Heart right ventricle (tissue), 16 donors: ENCODE measurements around the gene MRPS31. TPM values are rescaled to one million over a fixed set of nuclear protein-coding genes. Genes with fewer than 3 reads are reported as not detected.
"Not testable (repeated sequence)": the region's sequence is repeated elsewhere in the genome, so short reads cannot be mapped to it uniquely, and the experiment has no call there.

Source experiments
- ATAC-seq, 8 donors: fragments of 200-7000 bp; cut with Tn5 transposase; one replicate each; pipeline ENCODE4 v1.9.1; 2020; ENCODE audit warnings: mild to moderate bottlenecking in 8 of 8, moderate library complexity in 8 of 8, moderate number of reproducible peaks in 1 of 8
- DNase-seq, 2 donors: peaks; one replicate each; pipeline ENCODE4 v3.0.0-alpha.2; 2020
- H3K27ac ChIP-seq, 10 donors: fragments of 200-600 bp; sonication (generic) in 2 of 10; one replicate each; pipeline versions ENCODE4 v1.5.0 to v1.8.0; 2020 to 2022; ENCODE audit warnings: mild to moderate bottlenecking in 3 of 10
- H3K27me3 ChIP-seq, 7 donors: fragments of 200-600 bp; one replicate each; pipeline ENCODE4 v1.8.0; 2021 to 2022; ENCODE audit warnings: mild to moderate bottlenecking in 2 of 7
- H3K36me3 ChIP-seq, 9 donors: fragments of 200-600 bp; sonication (generic) in 1 of 9; one replicate each; pipeline versions ENCODE4 v1.5.0 to v1.8.0; 2020 to 2022; ENCODE audit warnings: mild to moderate bottlenecking in 2 of 9
- H3K4me1 ChIP-seq, 9 donors: fragments of 200-600 bp; sonication (generic) in 1 of 9; one replicate each; pipeline versions ENCODE4 v1.5.0 to v1.8.0; 2020 to 2022; ENCODE audit warnings: mild to moderate bottlenecking in 4 of 9
- H3K4me3 ChIP-seq, 10 donors: fragments of 200-600 bp; sonication (generic) in 2 of 10; one replicate each; pipeline versions ENCODE4 v1.5.0 to v1.8.0; 2020 to 2022; ENCODE audit warnings: mild to moderate bottlenecking in 7 of 10, moderate library complexity in 2 of 10
- H3K9me3 ChIP-seq, 11 donors: fragments of 200-600 bp in 10 of 11; sonication (generic) in 2 of 11; one replicate each; pipeline versions ENCODE4 v1.5.0 to v1.8.0; 2013 to 2022; ENCODE audit warnings: mild to moderate bottlenecking in 2 of 11, control low read depth in 1 of 11, moderate library complexity in 1 of 11
- WGBS, 2 donors: extraction: QIAGEN DNeasy Blood & Tissue Kit; methylation state at CpG; one replicate each; pipeline ENCODE4 v1.1.7; 2013; ENCODE audit warnings: inconsistent platforms in 1 of 2; 5-methylcytosine and 5-hydroxymethylcytosine counted together
- intact Hi-C, 10 donors: fragments of 100-400 bp; cut with DNase I; formaldehyde crosslinking; loops; one replicate each; pipeline versions ENCODE4 v1.11.1 to v1.14.2; 2022
- polyA plus RNA-seq, 2 donors: library from polyadenylated mRNA; stranded (reverse); fragments of 200-250 nt; gene quantifications; one replicate each; pipeline ENCODE4 v1.2.3, GENCODE V29; 2013
- total RNA-seq, 10 donors: library from RNA; stranded (reverse); fragmentation: NEBNext Ultra II Directional in 3 of 10; extraction: Animal tissue kit (Norgen Biotek cat#: 25700) in 3 of 10; gene quantifications; one replicate each; pipeline versions ENCODE4 v1.2.1 to v1.2.4, GENCODE V29; 2021 to 2023
- TF ChIP-seq, protein P1 (sequence below), 9 donors: fragments of 200-600 bp; sonication (generic) in 2 of 9; IDR thresholded peaks; one replicate each; pipeline versions ENCODE4 v1.5.0 to v1.8.0; 2021 to 2022; ENCODE audit warnings: antibody characterized with exemption in 9 of 9, mild to moderate bottlenecking in 5 of 9, moderate library complexity in 1 of 9
- donor health status: Arrhythmogenic right ventricular cardiomyopathy.
- donor health status: ischemic (EF 13 %, LVEDD 7.1; RV severe dilation, severe dysfunction).
- donor health status: healthy with polysubstance abuse.
- donor health status: DM: no; HTN: yes; CAD: no.
- donor health status: DM: no; HTN: no; CAD: no.
- donor health status: ischemic (EF 25% LVEDD 6.9; RV normal size, moderate dysfunction).
- donor health status: ischemic (EF 25% LVEDD 5.7; RV mildly dilated, moderate dysfunction).
- donor health status: healthy.
- donor health status: DM: yes; HTN: yes; CAD: no.
- donor health status: Ischemic cardiomyopathy.
- donor health status: ischemic (EF 35%, LVEDD 5.7; RV mildly dilated, moderate dysfunction).
- donor health status: nonischemic (EF 11% LVEDD 7.7; RV severe dilation, severe dysfunction).
- donor health status: DM: yes; HTN: yes; CAD: no.
- donor health status: PGD.
- donor health status: ischemic (EF 29% LVEDD 5.4; RV normal size, mild dysfunction).
- donor health status: nonischemic (EF 23%, LVEDD 6.1; RV moderate dilation, normal function).

MRPS31 gene
- total and polyA plus RNA-seq, 12 donors = 22.2 to 121 (median 30.5) TPM

DNA sequence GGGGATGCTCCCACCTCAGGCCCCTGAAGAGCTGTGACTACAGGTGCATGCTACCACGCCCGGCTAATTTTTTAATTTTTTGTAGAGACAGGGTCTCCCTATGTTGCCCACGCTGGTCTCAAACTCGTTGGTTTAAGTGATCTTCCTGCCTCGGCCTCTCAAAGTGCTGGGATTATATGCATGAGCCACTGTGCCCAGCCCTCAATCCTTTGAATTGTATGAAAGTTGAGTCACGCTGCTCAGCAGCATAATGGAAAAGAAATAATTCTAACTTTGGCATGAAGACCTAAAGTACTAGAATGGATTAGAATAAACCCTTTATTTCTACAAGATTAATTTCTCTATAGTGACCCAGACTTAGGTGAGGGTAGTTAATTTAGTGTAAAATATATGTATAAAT lies 42.4 kb downstream of the MRPS31 start:
- WGBS, 2 donors = 94 to 98% methylated on average over 6 of the region's 6 CpGs
- ATAC-seq (no peak), DNase-seq (no peak)
- peaks cover 0 to 72% (median 15%) of the 10 kb centered on the region in 9 donors for H3K36me3 ChIP-seq
- no peak overlapping the region for H3K27ac ChIP-seq
- TF ChIP-seq, protein P1, sequence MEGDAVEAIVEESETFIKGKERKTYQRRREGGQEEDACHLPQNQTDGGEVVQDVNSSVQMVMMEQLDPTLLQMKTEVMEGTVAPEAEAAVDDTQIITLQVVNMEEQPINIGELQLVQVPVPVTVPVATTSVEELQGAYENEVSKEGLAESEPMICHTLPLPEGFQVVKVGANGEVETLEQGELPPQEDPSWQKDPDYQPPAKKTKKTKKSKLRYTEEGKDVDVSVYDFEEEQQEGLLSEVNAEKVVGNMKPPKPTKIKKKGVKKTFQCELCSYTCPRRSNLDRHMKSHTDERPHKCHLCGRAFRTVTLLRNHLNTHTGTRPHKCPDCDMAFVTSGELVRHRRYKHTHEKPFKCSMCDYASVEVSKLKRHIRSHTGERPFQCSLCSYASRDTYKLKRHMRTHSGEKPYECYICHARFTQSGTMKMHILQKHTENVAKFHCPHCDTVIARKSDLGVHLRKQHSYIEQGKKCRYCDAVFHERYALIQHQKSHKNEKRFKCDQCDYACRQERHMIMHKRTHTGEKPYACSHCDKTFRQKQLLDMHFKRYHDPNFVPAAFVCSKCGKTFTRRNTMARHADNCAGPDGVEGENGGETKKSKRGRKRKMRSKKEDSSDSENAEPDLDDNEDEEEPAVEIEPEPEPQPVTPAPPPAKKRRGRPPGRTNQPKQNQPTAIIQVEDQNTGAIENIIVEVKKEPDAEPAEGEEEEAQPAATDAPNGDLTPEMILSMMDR (IDR thresholded peaks at IDR 0.05) = no peak
- H3K27me3 ChIP-seq = no peaks in the 10 kb centered on the region
- no peak overlapping the region for H3K4me3 ChIP-seq
- no peaks in the 10 kb centered on the region for H3K4me1 ChIP-seq
- intact Hi-C loops = no loop called here
- H3K9me3 ChIP-seq = no peaks in the 10 kb centered on the region

DNA sequence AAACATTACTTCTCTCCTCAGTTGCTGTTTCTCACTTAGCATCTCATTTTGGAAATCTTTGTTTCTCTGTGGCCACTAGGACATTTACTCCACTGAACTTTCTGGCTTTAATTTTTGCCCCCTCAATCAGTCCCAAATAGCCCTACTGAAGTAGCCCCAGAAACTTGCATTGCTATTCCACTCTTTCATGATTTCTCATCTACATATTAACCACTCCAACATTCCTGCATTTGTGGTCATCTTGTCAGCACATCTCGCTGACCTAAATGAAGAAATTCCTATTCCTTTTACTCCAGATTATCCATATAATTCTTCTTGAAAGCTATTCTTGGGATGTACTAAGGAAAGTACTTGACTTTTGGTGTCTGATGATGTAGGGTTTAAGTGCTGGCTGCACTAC lies 56.6 kb downstream of the MRPS31 start:
- H3K27ac ChIP-seq, H3K27me3 ChIP-seq, DNase-seq, H3K4me3 ChIP-seq, intact Hi-C loops, ATAC-seq, H3K4me1 ChIP-seq: not testable (repeated sequence)
- Histone ChIP-seq H3K9me3 (peaks cover 0 to 42% (median 17%) of the 10 kb centered on the region in 11 donors), H3K36me3 (peaks cover 0 to 49% (median 12%) of the 10 kb centered on the region in 9 donors)
- no CpG with 5 or more reads among the region's 1 CpG for WGBS, 2 donors

DNA sequence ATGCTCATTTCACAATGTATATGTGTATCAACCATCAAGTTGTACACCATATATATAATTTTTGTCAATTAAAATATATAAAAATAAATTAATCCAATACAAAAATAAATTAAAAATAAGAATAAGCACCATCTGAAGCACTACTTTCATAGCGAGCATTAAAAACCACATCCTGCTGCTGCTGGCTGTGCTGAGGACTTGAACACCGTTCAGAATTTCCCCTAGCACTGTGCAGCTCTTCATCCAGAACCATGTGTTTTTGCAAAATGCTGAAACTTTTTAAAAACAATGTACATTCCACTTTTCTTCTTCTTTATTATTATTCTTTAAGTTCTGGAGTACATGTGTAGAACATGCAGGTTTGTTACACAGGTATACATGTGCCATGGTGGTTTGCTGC lies 64.6 kb downstream of the MRPS31 start:
- intact Hi-C loops = no loop called here
- TF ChIP-seq, protein P1 (IDR thresholded peaks at IDR 0.05) = no peak
- H3K4me3 ChIP-seq = no peak overlapping the region
- no peak for ATAC-seq
- no peak overlapping the region for H3K27ac ChIP-seq
- H3K4me1 ChIP-seq = no peaks in the 10 kb centered on the region
- DNase-seq = no peak
- H3K9me3 ChIP-seq = peaks cover 0 to 69% (median 34%) of the 10 kb centered on the region in 11 donors
- WGBS, 2 donors = 86 to 93% methylated on average over 2 of the region's 2 CpGs
- no peaks in the 10 kb centered on the region for H3K27me3 ChIP-seq
- H3K36me3 ChIP-seq = no peaks in the 10 kb centered on the region

DNA sequence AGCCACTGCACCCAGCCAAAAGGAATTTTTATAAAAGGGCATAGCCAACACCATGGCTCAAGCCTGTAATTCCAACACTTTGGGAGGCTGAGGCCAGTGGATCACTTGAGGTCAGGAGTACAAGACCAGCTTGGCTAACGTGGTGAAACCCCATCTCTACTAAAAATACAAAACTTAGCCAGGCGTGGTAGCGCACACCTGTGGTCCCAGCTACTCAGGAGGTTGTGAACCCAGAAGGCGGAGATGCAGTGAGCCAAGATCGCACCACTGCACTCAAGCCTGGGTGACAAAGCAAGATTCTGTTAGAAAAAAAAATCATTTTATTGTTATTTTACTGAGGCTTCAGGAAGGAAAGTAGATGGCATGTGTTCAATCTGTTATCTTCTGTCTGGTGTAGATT lies 73.3 kb downstream of the MRPS31 start:
- intact Hi-C loops = no loop called here
- Histone ChIP-seq H3K27ac (no peak overlapping the region), H3K27me3 (no peaks in the 10 kb centered on the region), H3K4me1 (no peaks in the 10 kb centered on the region), H3K36me3 (no peaks in the 10 kb centered on the region), H3K9me3 (no peaks in the 10 kb centered on the region), H3K4me3 (no peak overlapping the region)
- ATAC-seq (no peak), DNase-seq (no peak)
- TF ChIP-seq, protein P1 (IDR thresholded peaks at IDR 0.05) = no peak
- WGBS, 2 donors = 86 to 88% methylated on average over 5 of the region's 5 CpGs

DNA sequence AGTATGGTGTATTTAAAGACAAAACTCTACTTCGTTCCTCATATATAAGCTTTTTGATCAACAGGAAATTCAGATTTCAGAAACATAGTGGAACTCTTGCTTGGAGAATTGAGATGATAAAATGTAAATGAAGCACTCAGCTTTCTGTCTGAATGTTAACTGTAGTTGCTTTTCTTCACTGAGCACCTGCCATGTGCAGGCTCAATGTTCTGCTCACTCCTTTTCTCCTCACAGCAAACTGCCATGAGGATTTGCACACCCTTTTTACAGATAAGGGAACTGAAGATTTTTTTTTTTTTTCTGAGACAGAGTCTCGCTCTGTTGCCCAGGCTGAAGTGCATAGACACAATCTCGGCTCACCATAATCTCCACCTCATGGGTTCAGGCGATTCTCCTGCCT lies 76.6 kb downstream of the MRPS31 start:
- intact Hi-C loops = no loop called here
- ATAC-seq (no peak), DNase-seq (no peak)
- Histone ChIP-seq H3K4me3 (no peak overlapping the region), H3K9me3 (peaks cover 0 to 11% (median 0%) of the 10 kb centered on the region in 11 donors), H3K36me3 (no peaks in the 10 kb centered on the region), H3K4me1 (no peaks in the 10 kb centered on the region), H3K27me3 (no peaks in the 10 kb centered on the region), H3K27ac (no peak overlapping the region)
- TF ChIP-seq, protein P1 (IDR thresholded peaks at IDR 0.05) = no peak
- WGBS, 2 donors = 92% methylated on average over 4 of the region's 4 CpGs
